A673 (cell line): ENCODE measurements around the gene ORC1. TPM values are rescaled to one million over a fixed set of nuclear protein-coding genes. Genes with fewer than 3 reads are reported as not detected.

Experiments used
- BruUV-seq: library from RNA; stranded (reverse); fragments of 400-500 nt; replicated peaks from 2 replicates; lab custom pipeline; 2021; lab: Mats Ljungman, UMichigan
- CTCF ChIA-PET: fragments of 300-600 bp; sonication (Branson Sonifier 250); formaldehyde crosslinking; loops from one replicate; lab custom pipeline; 2022; ENCODE audit warnings: antibody characterized with exemption; lab: Charles Lee
- POLR2A ChIA-PET: fragments of 300-600 bp; sonication (Branson Sonifier 250); formaldehyde crosslinking; loops from one replicate; lab custom pipeline; 2022; ENCODE audit warnings: antibody characterized with exemption; ENCODE audit not compliant: low non-redundant PET; lab: Charles Lee
- DNase-seq: peaks from one replicate; pipeline ENCODE4 v3.0.0-alpha.2; 2015; ENCODE audit warnings: low spot score
- H3K27ac ChIP-seq: fragments of 200-600 bp; sonication (generic); 2 replicates; pipeline ENCODE4 v1.5.1; 2016; ENCODE audit warnings: mixed run types, low read depth, mild to moderate bottlenecking, mixed read lengths, antibody characterized with exemption, low read length; ENCODE audit not compliant: poor library complexity, severe bottlenecking
- H3K27me3 ChIP-seq: fragments of 200-600 bp; sonication (generic); replicated peaks from 2 replicates; pipeline ENCODE4 v1.6.1; 2017; ENCODE audit warnings: mixed run types, low read depth, mild to moderate bottlenecking, mixed read lengths, antibody characterized with exemption, low read length; ENCODE audit not compliant: insufficient read depth, poor library complexity
- H3K36me3 ChIP-seq: fragments of 200-600 bp; sonication (generic); 2 replicates; pipeline ENCODE4 v1.6.1; 2016; ENCODE audit warnings: mixed run types, mild to moderate bottlenecking, mixed read lengths, antibody characterized with exemption, low read length; ENCODE audit not compliant: insufficient read depth, poor library complexity, severe bottlenecking
- H3K4me1 ChIP-seq: fragments of 200-600 bp; sonication (generic); 2 replicates; pipeline ENCODE4 v1.6.1; 2017; ENCODE audit warnings: mixed run types, mild to moderate bottlenecking, mixed read lengths, antibody characterized with exemption, low read length; ENCODE audit not compliant: insufficient read depth, poor library complexity, severe bottlenecking
- H3K4me3 ChIP-seq: fragments of 200-600 bp; sonication (generic); 2 replicates; pipeline ENCODE4 v1.5.1; 2016; ENCODE audit warnings: low read depth, mixed run types, mild to moderate bottlenecking, mixed read lengths, low read length; ENCODE audit not compliant: poor library complexity, severe bottlenecking
- H3K9me3 ChIP-seq: fragments of 200-600 bp; sonication (generic); 2 replicates; pipeline ENCODE4 v1.6.1; 2016; ENCODE audit warnings: mixed run types, low read depth, mild to moderate bottlenecking, mixed read lengths, antibody characterized with exemption, low read length; ENCODE audit not compliant: poor library complexity, severe bottlenecking
- EZH2 ChIP-seq: fragments of 200-600 bp; sonication (generic); IDR thresholded peaks from 2 replicates; pipeline ENCODE4 v1.6.1; 2017; ENCODE audit warnings: borderline replicate concordance, low read depth, mild to moderate bottlenecking, mixed read lengths, antibody characterized with exemption, low read length; ENCODE audit not compliant: poor library complexity, severe bottlenecking
- intact Hi-C: fragments of 100-400 bp; cut with micrococcal nuclease; formaldehyde crosslinking; loops from one replicate; pipeline ENCODE4 v1.10.0; 2022; ENCODE audit not compliant: unreplicated experiment
- total RNA-seq: library from RNA; stranded (reverse); gene quantifications from 2 replicates; pipeline ENCODE4 v1.2.3, GENCODE V29; 2021
- TF ChIP-seq, protein P1 (sequence below): fragments of 300-800, 200-600 bp; sonication (generic); conservative IDR thresholded peaks from 2 replicates; pipeline ENCODE4 v1.5.1; 2017; ENCODE audit warnings: low read depth, mild to moderate bottlenecking, antibody characterized with exemption, low read length, moderate library complexity, mixed read lengths

The ORC1 gene
- total RNA-seq, 1 experiment from 2014 or later: 54.0 TPM

- Histone ChIP-seq H3K4me3 (no peak overlapping the region), H3K27me3 (no peaks in the 10 kb centered on the region), H3K4me1 (no peaks in the 10 kb centered on the region), H3K9me3 (no peaks in the 10 kb centered on the region), H3K27ac (no peak overlapping the region), H3K36me3 (peaks cover 24% of the 10 kb centered on the region)
- intact Hi-C loops: no loop called here
- no TSS peak for BruUV-seq
- POLR2A ChIA-PET: no interaction called here
- CTCF ChIA-PET: no interaction called here
- DNase-seq: no peak
- TF ChIP-seq, protein P1, sequence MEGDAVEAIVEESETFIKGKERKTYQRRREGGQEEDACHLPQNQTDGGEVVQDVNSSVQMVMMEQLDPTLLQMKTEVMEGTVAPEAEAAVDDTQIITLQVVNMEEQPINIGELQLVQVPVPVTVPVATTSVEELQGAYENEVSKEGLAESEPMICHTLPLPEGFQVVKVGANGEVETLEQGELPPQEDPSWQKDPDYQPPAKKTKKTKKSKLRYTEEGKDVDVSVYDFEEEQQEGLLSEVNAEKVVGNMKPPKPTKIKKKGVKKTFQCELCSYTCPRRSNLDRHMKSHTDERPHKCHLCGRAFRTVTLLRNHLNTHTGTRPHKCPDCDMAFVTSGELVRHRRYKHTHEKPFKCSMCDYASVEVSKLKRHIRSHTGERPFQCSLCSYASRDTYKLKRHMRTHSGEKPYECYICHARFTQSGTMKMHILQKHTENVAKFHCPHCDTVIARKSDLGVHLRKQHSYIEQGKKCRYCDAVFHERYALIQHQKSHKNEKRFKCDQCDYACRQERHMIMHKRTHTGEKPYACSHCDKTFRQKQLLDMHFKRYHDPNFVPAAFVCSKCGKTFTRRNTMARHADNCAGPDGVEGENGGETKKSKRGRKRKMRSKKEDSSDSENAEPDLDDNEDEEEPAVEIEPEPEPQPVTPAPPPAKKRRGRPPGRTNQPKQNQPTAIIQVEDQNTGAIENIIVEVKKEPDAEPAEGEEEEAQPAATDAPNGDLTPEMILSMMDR: no peak
- TF ChIP-seq EZH2: no peak
These were observed 28.6 kb upstream of the ORC1 start for GRCh38 chr1:52432807-52433206.

- no peak for DNase-seq
- Histone ChIP-seq H3K4me3 (no peak overlapping the region), H3K9me3 (no peaks in the 10 kb centered on the region), H3K27me3 (no peaks in the 10 kb centered on the region), H3K4me1 (peaks cover 29% of the 10 kb centered on the region), H3K36me3 (peaks cover 33% of the 10 kb centered on the region), H3K27ac (no peak overlapping the region)
- intact Hi-C loops: no loop called here
- BruUV-seq: no TSS peak
- TF ChIP-seq, protein P1: no peak
- TF ChIP-seq EZH2: no peak
- ChIA-PET POLR2A (no interaction called here), CTCF (no interaction called here)
These were observed 22.9 kb upstream of the ORC1 start for GRCh38 chr1:52427152-52427551.

DNA sequence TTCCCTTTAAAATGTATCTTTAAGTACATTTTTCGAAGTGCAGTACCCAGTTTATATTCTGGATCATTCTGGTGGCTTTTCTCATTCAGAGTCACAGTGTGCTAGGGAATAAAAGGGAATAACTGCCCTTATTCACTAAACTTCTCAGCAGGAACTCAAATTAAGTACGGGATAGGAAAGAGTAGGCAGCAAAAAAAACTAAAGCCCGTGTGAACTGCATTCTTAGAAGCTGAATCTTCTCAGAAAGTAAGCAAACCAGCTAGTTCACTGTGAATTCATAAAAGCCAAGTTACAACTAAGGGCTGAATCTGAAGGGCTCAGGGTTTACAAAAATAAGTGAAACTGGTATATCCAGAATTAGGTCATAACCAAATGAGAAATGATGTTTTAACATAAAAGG lies 22.1 kb upstream of the ORC1 start:
- TF ChIP-seq, protein P1: no peak
- TF ChIP-seq EZH2: no peak
- DNase-seq: peak; percentile 62
- Histone ChIP-seq H3K4me3 (no peak overlapping the region), H3K27me3 (no peaks in the 10 kb centered on the region), H3K9me3 (no peaks in the 10 kb centered on the region), H3K36me3 (peaks cover 41% of the 10 kb centered on the region), H3K27ac (peak overlapping the region; percentile 21), H3K4me1 (peaks cover 29% of the 10 kb centered on the region)
- ChIA-PET POLR2A (no interaction called here), CTCF (interaction anchor here (0.6 kb wide), 1 partner anchor 78 kb away, joined by 3 read pairs; no protein-coding TSS in a partner anchor)
- intact Hi-C loops: no loop called here
- no TSS peak for BruUV-seq
